Posterior cingulate gyrus (tissue), 11 donors: Measurements from ENCODE around the gene ZBTB46.

Experiments used
- DNase-seq, 10 donors: peaks; one replicate each; pipeline versions ENCODE4 v3.0.0 to v3.0.0-alpha.2; 2020 to 2021; ENCODE audit warnings: mixed read lengths in 3 of 10
- intact Hi-C: fragments of 100-400 bp; cut with DNase I; formaldehyde crosslinking; loops from one replicate; pipeline ENCODE4 v1.15.1; 2023

ZBTB46 gene

GRCh38 chr20:63773571-63774241 lies 57.4 kb downstream of the ZBTB46 start:
- intact Hi-C loops, result no loop called here
- DNase-seq, result peak in 3 of 10 donors; percentile 41 to 68 (median 61)

- intact Hi-C loops, result no loop called here
- peak in 3 of 10 donors; percentile 43 to 81 (median 73) for DNase-seq
Measured at GRCh38 chr20:63772781-63773518, 58.1 kb downstream of the ZBTB46 start.

GRCh38 chr20:63771046-63771707 lies 59.9 kb downstream of the ZBTB46 start:
- intact Hi-C loops, result no loop called here

GRCh38 chr20:63769891-63770474 lies 61.1 kb downstream of the ZBTB46 start:
- peak in 1 of 10 donors; percentile 51 for DNase-seq
- intact Hi-C loops, result no loop called here

More at GRCh38 chr20:63771046-63771707, 59.9 kb downstream of the ZBTB46 start:
- DNase-seq, result peak in 1 of 10 donors; percentile 69

GRCh38 chr20:63768591-63769515 lies 62.2 kb downstream of the ZBTB46 start:
- DNase-seq, result peak in 1 of 10 donors; percentile 39
- intact Hi-C loops, result no loop called here

GRCh38 chr20:63767886-63768285 lies 63.2 kb downstream of the ZBTB46 start:
- DNase-seq, result peak in 1 of 10 donors; percentile 35
- intact Hi-C loops, result no loop called here

GRCh38 chr20:63767456-63767855 lies 63.6 kb downstream of the ZBTB46 start:
- no peak for DNase-seq
- intact Hi-C loops, result no loop called here

- intact Hi-C loops, result no loop called here
- no peak for DNase-seq
Measured at GRCh38 chr20:63766695-63767426, 64.2 kb downstream of the ZBTB46 start.

- DNase-seq, result no peak
- intact Hi-C loops, result no loop called here
Measured at GRCh38 chr20:63765902-63766301, 65.2 kb downstream of the ZBTB46 start.

- intact Hi-C loops, result no loop called here
- no peak for DNase-seq
Measured at GRCh38 chr20:63765082-63765873, 65.8 kb downstream of the ZBTB46 start.

GRCh38 chr20:63759377-63759901 lies 71.6 kb downstream of the ZBTB46 start:
- intact Hi-C loops, result no loop called here
- DNase-seq, result peak in 1 of 10 donors; percentile 6

GRCh38 chr20:63758152-63758551 lies 72.9 kb downstream of the ZBTB46 start:
- no peak for DNase-seq
- intact Hi-C loops, result no loop called here

- intact Hi-C loops, result no loop called here
- peak in 2 of 10 donors; percentile 2 to 13 for DNase-seq
Measured at GRCh38 chr20:63756648-63756991, 74.4 kb downstream of the ZBTB46 start.

- DNase-seq, result peak in 2 of 10 donors; percentile 19 to 49
Measured at GRCh38 chr20:63755933-63756647, 75.0 kb downstream of the ZBTB46 start.

GRCh38 chr20:63754008-63754407 lies 77.1 kb downstream of the ZBTB46 start:
- DNase-seq, result peak in 3 of 10 donors; percentile 59 to 75 (median 64)
- intact Hi-C loops, result no loop called here

More at GRCh38 chr20:63755933-63756647, 75.0 kb downstream of the ZBTB46 start:
- intact Hi-C loops, result no loop called here

- DNase-seq, result peak in 2 of 10 donors; percentile 42 to 62
- intact Hi-C loops, result no loop called here
Measured at GRCh38 chr20:63753381-63753780, 77.7 kb downstream of the ZBTB46 start.

GRCh38 chr20:63752411-63753101 lies 78.5 kb downstream of the ZBTB46 start:
- peak in 3 of 10 donors; percentile 64 to 83 (median 79) for DNase-seq

More at GRCh38 chr20:63752411-63753101, 78.5 kb downstream of the ZBTB46 start:
- intact Hi-C loops, result no loop called here
